ENCODE measurements around the gene CIDEA.
"Not testable (repeated sequence)": the region's sequence is repeated elsewhere in the genome, so short reads cannot be mapped to it uniquely, and the experiment has no call there.

The CIDEA gene

DNA sequence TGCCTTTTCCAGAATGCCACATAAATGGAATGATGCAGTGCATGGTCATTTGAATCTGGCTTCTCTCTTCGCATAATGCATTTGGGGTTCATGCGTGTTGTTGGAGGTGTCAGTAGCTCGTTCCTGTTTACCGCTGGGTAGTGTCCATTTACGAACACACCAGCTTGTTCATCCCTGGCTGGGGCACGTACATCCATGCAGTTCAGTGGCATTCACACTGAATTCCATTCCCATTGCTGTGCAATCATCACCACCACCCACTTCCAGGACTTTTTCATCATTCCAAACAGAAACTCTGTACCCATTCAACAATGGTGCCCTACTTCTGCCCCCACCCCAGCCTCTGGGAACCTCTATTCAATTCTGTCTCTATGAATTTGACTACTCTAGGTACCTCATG, 14.7 kb upstream of the CIDEA start:
- no peak for DNase-seq

- no peak for DNase-seq
Measured at GRCh38 chr18:12242658-12243260, 11.4 kb upstream of the CIDEA start.

GRCh38 chr18:12243272-12243671, 10.9 kb upstream of the CIDEA start:
- DNase-seq = not testable (repeated sequence)

GRCh38 chr18:12245793-12246135, 8.4 kb upstream of the CIDEA start:
- no peak for DNase-seq

- no peak for DNase-seq
Measured at GRCh38 chr18:12246849-12247808, 7.0 kb upstream of the CIDEA start.

DNA sequence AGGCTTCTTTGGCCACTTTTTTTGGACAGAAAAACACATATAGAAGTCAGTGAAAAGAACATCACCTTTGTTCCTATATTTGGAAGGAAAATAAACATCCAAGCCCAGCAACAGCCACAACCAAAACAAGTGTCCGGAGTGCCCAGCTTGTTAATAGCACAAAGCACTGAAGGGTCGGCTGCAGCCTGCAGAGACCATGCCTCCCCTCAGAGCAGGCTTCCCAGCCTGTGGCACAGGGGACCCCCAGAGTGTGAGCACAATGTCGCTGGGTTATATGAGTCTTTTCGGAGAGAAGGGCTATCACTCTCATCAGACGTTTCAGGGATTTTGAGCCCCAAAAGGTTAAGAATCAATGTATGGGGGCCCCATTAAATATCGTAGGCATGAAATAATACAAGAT, 6.2 kb upstream of the CIDEA start:
- no peak for DNase-seq

DNA sequence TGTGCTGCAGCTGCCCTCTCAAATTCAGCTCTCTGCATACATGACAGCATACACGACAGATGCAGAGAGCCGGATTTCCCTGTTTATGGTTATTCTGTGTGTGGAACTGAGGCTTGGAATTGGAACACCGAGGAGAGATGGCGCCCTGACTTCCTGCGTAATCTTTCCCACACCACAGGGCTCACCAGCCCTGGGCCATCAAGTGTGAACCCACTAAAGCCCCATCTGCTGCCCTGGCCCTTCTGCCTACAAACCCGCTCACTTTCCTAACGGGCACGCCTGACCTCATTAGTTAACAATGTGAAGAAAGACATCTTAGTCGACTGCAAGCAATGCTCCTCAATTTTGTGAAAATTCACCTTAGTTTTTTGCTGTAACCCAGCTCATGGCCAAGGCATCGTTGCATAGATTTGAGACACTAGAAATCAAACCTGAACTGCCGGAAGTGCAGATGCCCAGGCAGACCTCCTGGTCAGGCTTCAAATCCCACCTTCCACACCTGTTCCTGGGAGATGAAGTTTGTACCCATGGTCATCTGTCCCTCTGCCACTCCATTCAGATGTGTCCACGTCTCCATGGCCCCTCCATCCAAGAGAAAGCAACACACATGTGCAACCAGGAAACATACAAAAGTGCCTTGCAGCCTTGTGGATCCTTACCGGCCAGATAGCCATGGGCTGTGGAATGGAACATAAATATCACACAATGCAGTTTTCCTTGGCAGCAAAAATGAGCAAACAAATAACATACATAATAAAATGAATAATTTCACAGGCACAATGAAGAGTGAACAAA, 5.0 kb upstream of the CIDEA start:
- DNase-seq = no peak

- DNase-seq = no peak
Measured at GRCh38 chr18:12251311-12251710, 2.9 kb upstream of the CIDEA start.

GRCh38 chr18:12252061-12252460, 2.1 kb upstream of the CIDEA start:
- no peak for DNase-seq

DNA sequence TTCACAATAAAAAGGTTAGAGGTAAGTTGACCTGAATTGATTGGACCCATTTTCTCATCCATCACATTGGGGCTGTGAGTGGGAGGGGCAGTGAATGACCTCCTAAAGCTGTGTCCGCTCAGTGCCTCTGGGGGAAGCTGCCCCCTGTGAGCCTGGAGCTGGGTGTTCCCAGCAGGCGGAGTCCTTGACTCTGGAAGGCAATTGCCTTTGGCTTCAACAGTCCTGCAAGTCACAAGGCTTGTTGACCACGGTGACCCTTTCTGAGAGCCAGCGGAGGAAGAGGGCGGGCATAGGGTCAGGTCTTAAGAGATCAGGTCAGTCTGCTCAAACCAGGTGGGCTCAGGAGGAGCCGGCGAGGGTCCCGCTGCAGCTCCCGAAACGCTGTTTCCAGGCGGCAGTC, 1.1 kb upstream of the CIDEA start:
- no peak for DNase-seq

GRCh38 chr18:12253663-12254135, 462 bp upstream of the CIDEA start:
- DNase-seq = no peak

- no peak for DNase-seq
Measured at GRCh38 chr18:12254820-12255511, 805 bp downstream of the CIDEA start.

DNA sequence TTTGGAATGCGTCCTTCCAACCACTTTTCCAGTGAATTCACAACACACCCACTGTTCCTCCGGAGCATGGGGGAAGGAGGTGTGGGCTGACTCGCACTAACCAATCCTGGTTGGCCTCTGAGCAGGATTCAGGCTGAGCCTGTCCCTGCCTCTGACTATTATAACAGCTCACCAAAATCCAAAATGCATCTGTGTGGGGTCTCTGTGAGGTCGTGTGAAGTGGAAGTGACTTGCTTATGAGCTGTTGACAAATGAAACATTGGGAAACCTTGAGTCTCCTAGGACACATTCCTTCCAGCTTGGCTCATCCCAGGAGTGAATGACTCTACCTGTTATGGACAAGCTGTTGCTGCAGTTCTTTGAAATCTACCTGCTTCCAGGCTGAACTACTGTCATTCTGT, 1.5 kb downstream of the CIDEA start:
- no peak for DNase-seq

DNA sequence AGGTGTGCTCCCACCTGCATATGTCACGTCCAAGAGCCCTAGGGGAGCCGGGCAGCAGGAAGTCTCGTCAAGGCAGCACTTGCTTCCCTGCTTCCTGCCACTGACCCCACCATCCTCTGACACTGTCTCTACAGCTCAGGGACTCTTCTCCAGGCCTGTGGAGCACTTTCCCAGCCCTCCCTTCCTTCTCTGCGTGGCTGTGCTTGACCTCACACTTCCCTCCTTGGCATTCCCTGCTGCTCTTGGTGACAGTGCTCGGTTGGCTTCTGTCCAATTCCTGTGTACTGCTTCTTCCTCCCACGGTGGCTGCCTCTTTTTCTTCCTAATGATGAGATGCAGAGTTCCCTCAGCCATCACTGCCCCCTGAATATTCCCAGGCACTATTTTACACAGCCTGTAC, 2.8 kb downstream of the CIDEA start:
- no peak for DNase-seq

GRCh38 chr18:12257996-12258718, 4.0 kb downstream of the CIDEA start:
- DNase-seq = no peak

GRCh38 chr18:12258719-12259705, 4.9 kb downstream of the CIDEA start:
- no peak for DNase-seq

- DNase-seq = no peak
Measured at GRCh38 chr18:12262748-12263147, 8.6 kb downstream of the CIDEA start.

- DNase-seq = no peak
Measured at GRCh38 chr18:12264864-12265263, 10.7 kb downstream of the CIDEA start.

DNA sequence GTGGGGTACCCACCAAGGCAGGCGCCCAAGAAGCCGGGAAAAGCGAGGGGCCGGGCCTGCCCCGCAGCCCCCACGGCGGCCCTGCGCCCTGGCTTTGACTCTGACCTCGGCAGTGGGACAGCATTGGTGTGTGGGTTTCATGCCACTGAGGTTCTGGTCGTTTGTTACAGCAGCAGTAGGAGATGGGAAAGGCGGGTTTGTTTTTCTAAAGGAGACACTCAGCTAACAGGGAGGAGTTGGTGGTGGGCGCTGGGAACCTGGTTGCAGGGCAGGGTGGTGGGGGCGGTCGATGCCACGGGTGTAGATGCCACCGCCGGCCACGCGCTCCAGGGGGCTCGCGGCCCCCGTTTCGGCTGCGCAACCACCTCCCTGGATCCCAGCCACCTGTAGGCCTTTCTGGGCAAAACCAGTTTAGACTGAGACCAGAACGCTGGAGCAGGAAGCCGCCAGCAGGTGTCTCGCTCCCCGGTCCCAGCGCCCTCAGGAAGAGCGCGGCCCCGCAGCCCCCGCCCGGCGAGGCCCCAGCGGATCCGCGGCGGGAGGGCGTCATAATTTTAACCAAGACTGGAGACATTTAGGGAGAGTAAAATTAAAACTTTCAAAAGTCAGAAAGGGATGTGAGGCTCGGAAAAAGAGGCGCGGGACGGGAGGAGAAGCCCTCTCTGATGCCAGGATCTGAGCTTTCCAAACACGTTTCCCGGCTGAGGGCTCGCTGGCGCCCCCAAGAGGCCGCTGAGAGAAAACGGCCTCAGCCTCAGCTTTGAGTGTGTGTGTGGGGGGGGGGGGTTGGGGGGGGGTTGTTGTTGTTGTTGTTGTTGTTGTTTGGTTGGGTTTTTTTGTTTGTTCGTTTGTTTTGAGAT, 17.4 kb downstream of the CIDEA start:
- no peak for DNase-seq

GRCh38 chr18:12274793-12275192, 20.6 kb downstream of the CIDEA start:
- no peak for DNase-seq
